H1 (cell line): ENCODE data around the gene SSR2.

Source experiments
- BRCA1 ChIP-seq: IDR thresholded peaks from 2 replicates; pipeline ENCODE4 v1.6.1; 2012; ENCODE audit warnings: low read depth, low read length, improper control_type of control experiment
- JUND ChIP-seq: IDR thresholded peaks from 2 replicates; pipeline ENCODE4 v1.6.1; 2011; ENCODE audit warnings: mild to moderate bottlenecking, improper control_type of control experiment, low read length

GRCh38 chr1:155970531-155971167 lies 50.1 kb downstream of the SSR2 start:
- TF ChIP-seq JUND (no peak), BRCA1 (no peak)
